SHP77 (cell line): ENCODE measurements around the gene ANKRD24.
"Not testable (repeated sequence)": the region's sequence is repeated elsewhere in the genome, so short reads cannot be mapped to it uniquely, and the experiment has no call there.

Experiments
- DNase-seq, 2 experiments: peaks; one replicate each; lab custom pipeline; 2025; lab: John Stamatoyannopoulos, UW

ANKRD24 gene

DNA sequence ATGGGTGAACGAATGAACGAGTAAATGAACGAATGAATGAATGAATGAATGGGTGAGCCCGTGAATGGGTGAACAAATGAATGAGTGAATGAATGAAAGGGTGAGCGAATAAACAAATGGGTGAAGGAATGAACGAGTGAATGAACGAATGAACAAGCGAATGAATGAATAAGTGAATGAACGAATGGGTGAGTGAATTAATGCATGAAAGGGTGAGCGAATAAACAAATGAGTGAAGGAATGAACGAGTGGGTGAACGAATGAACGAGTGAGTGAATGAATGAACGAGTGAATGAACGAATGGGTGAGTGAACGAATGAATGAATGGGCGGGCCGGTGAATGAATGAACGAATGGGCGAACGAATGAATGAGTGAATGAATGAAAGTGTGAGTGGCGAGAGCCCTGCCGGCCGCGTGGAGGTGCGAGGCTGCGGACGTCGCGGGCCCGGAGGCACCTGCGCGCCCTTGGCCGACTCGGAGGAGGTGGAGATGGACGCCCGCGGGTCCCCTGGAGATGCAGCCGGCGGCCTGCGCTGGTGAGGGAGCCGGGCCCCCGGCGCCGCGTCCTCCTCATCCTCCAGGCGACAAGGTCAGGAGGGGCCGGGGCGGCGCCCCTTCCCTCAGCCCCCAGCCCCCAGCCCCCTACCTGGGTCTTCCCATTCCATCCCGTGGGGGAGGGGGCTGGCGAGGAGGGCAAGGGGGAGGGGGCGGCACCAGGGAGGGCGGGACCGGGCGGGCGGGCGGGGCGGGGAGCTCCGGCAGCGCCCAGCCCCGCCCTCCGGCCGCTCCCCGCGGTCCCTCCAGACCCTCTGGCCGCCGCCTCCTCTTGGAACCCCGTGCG lies 15.4 kb downstream of the ANKRD24 start:
- DNase-seq = no peak

GRCh38 chr19:4198467-4199126 lies 16.1 kb downstream of the ANKRD24 start:
- no peak for DNase-seq

- DNase-seq = peak in 1 of 2 experiments; percentile 17
These were observed 17.3 kb downstream of the ANKRD24 start for GRCh38 chr19:4199699-4200293.

DNA sequence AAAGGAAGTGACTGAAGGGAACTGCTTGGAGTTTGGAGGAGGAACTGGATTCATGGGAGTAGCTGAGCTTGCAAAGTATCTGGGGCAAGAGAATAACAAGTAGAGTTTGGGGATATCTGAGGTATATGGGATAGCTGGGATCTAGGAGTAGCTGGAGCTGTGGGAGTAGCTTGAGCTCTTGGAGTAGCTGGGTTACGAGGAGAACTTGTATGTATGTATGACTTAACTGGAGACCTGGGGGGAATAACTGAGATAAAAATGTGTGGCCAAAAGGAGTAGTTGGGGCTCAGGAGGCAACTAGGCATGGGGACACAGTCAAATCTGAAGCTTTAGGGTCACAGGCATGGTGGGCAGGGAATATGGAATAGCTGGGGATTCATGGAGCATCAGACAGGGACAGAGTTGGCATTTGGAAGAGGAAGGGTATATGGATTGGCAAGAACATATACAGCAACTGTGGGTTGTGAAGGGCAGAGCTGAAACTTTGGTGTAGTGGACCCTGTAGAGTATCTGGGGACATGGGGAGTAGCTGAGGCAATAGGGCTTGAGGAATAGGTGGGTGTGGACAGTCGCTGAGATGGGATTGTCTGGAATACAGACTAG lies 18.6 kb downstream of the ANKRD24 start:
- no peak for DNase-seq

DNA sequence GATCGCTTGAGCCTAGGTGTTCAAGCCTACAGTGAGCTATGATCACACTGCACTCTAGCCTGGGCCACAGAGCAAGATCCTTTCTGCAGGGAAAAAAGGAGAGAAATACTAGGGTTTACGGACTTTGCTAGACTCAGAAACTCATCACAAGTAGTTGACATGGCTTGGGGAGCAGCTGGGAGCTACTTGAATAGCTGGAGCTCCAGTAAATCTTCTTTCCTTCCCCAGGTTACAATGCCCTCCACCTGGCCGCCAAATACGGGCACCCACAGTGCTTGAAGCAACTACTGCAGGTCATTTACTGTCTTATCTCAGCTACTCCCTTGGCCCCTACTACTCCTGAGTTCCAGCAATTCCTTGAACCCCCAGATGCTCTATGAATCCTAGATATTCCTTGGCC lies 19.3 kb downstream of the ANKRD24 start:
- DNase-seq = no peak

- DNase-seq = no peak
These were observed 24.5 kb downstream of the ANKRD24 start for GRCh38 chr19:4206818-4207484.

GRCh38 chr19:4208385-4209094 lies 26.1 kb downstream of the ANKRD24 start:
- peak in 1 of 2 experiments; percentile 53 for DNase-seq

GRCh38 chr19:4210166-4210731 lies 27.8 kb downstream of the ANKRD24 start:
- no peak for DNase-seq

GRCh38 chr19:4213116-4213515 lies 30.6 kb downstream of the ANKRD24 start:
- no peak for DNase-seq

- no peak for DNase-seq
These were observed 33.3 kb downstream of the ANKRD24 start for GRCh38 chr19:4215807-4216206.

DNA sequence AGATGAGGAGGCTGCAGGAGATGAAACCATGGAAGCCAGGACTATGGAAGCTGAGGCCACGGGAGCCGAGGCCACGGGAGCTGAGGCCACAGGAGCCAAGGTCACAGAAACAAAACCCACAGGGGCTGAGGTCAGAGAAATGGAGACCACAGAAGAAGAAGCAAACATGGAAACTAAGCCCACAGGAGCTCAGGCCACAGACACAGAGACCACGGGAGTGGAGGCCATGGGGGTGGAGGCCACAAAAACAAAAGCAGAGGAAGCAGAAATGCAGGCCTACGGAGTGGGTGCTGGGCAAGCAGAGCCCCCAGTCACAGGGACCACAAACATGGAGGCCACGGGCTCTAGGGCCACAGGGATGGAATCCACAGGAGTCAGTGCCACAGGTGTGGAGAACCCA lies 34.4 kb downstream of the ANKRD24 start:
- no peak for DNase-seq

- DNase-seq = no peak
These were observed 35.2 kb downstream of the ANKRD24 start for GRCh38 chr19:4217429-4218264.

DNA sequence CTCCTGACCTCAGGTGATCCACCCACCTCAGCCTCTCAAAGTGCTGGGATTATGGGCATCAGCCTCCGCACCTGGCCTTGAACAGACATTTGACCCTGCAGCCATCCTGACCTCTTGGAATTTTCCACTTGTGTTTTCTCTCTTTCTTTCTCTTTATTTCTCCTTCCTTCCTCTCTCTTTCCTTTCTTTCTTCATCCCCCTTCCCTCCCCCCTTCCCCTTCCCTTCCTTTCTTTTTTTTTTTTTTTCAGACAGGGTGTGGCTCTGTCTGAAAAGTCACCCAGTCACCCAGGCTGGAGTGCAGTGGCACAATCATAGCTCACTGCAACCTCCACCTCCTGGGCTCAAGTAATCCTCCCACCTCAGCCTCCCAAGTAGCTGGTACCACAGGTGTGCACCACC lies 36.0 kb downstream of the ANKRD24 start:
- DNase-seq = not testable (repeated sequence)

DNA sequence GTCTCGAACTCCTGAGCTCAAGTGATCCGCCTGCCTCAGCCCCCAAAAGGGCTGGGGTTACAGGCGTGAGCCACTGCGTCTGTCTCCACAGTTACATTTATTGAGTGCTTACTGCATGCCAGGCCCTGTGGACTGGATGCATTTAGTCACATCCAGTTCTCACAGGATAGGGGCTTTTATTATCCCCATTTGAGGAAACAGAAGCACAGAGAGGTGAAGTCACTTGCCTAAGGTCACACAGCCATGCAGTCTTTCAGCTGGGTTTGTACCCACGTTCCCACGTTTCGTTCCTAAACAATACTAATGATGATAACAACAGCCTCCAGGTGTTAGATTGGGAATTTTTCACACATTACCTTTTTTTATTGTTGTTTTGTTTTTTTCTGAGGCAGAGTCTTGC lies 37.7 kb downstream of the ANKRD24 start:
- DNase-seq = no peak

- DNase-seq = no peak
These were observed 42.0 kb downstream of the ANKRD24 start for GRCh38 chr19:4224470-4224869.

DNA sequence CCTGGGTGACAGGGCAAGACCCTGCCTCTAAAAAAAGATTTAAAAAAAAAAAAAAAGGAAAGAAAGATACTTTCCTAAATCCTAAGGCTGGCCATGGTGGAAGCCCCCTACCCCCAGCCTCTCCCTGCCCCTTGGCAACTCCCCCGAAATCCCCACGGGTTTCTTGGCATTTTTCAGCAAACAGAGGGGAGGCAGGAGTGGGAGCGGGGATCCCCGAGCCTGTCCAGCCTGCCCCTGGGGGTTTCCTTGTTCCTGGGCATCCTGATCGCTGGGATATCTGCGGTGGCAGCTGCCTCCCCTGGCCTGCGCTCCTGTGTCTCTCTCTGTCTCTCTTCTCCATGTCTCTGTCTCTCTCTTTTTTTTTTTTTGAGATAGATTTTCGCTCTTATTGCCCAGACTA lies 43.4 kb downstream of the ANKRD24 start:
- no peak for DNase-seq

DNA sequence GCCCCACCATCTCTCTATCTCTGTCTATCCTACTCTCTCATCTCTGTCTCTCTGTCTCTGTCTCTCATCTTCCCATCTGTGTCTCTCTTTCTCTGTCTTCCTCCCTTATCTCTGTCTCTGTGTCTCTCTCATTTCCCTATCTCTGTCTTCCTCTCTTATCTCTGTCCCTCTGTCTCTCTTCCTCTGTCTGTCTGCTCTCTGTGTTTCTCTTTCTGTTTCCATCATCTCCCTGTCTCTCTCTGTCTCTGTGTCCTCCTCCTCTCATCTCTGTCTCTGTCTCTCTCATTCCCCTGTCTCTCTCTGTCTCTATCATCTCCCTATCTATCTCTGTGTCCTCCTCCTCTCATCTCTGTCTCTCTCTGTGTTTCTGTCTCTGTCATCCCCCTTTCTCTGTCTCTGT lies 45.3 kb downstream of the ANKRD24 start:
- no peak for DNase-seq

- DNase-seq = no peak
These were observed 46.3 kb downstream of the ANKRD24 start for GRCh38 chr19:4228765-4229178.

DNA sequence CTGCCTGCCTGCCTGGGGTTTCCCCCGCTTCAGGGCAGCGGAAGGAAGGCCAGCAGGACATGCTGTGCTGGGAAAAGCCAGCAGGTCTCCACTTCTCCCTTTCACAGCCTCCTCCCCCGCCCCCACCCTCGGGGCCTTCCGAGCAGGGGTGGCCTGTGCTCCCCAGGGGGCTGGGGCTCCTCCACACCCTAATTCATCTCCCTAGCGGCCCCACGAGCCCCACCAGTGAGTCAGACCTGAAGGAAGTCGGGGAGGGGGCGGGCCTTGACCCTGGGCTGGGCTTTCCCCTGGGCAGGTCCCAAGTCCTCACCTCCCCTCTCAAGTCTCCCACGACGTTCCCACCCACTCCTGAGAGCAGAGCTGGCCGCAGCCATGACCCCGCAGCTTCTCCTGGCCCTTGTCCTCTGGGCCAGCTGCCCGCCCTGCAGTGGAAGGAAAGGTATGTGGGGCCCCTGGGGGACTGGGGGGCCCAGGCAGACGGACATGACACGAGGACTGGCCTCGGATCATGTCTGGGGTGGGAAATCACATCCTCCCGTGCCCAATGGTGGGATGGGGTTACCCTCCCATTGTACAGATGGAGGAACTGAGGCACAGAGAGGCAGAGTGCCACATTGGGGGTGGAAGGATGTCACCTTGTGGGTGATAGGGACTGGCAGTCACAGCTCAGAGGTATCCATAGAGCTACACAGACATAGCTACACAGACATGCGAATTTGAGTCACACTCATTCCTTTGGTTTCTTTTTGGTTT lies 46.9 kb downstream of the ANKRD24 start, which contains the start of gene EBI3:
EBI3 (plus strand) TSS at position 345 of the 753 bp plus-strand sequence; CDS start at position 373, 28 bp downstream.
- no peak for DNase-seq
